Stimulated activated CD8-positive, alpha-beta memory T cell treated with anti-CD3 and anti-CD28 coated beads, Interleukin-12 subunit alpha, Interleukin-12 subunit beta, amount 100 ng/mL, for 1 hour (primary cell): Measurements from ENCODE around the gene ISYNA1.

Source experiments
- DNase-seq: peaks from one replicate; pipeline ENCODE4 v3.0.0-alpha.2; 2020; ENCODE audit warnings: low read depth

Gene ISYNA1

GRCh38 chr19:18467978-18468377 is 30.0 kb upstream of the ISYNA1 start:
- DNase-seq: no peak

DNA sequence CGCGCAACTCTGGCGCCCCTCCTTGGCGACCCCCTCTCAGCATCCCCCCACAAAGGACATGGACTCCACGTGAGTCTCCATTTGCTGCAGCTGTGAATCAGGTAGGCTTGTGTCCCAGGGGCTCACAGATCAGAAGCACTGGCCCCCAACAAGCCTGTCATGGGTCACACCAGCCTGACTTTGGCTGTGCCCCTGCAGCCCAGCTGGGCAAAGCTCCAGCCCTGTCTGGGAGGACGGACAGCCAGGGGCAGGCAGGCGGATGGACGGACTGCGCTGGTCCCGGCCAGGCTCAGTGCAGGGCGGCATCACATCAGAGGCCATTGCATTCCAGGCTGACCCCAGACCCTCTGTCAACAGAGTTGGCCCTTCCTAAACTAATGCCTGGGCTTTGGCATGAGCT is 28.4 kb upstream of the ISYNA1 start:
- no peak for DNase-seq

DNA sequence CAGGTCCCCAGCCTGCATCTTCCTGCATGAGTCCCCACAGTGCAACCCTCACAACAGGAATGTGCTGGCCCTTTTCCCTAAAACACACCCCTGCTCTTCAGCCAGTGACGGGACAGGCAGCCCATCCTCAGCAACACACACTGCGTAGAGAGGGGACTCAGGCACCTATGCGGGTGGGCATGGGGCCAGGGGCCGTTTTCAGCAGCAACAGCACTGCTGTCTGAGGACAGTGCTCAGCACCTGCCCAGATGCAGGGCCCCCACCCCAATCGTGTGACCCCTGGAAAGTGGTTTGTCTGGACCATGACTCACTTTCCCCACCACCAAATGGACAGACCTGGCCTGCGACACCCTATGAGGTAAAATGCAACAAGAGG is 28.0 kb upstream of the ISYNA1 start:
- DNase-seq: no peak

DNA sequence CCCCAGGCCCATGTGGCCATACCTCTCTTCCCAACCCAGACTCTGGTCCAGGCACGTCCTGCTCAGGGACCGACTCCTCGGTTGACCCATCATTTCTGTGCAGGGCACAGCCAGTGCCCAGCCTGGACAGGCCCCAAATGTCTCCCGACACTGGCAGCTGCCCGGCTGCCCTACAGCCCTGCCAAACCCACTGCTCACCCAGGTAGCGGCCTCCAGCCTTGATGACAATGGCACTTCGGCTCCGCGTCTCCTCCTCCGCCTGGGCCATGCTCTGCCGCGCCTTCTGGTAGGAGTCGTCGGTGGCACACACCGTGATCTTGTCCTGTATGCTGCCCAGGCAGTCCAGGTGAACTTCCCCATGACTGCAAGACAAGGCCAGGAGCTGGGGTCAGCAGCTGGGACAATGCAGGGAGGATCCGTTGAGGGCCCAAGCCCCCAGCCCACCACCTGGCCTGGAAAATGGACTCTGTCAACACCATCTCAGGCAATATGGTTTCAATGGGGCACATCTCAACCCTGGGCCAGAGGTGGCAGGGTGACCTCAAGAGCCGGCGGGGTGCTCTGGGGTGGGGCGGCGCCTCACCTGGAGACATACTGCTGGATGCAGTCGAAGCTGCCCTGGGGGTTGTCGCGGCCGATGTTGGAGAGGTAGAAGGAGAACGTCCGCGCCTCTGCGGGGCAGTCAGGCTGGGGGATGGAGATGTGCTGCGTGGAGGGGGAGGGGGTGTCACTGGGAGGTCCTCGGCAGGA is 27.5 kb upstream of the ISYNA1 start:
- no peak for DNase-seq

DNA sequence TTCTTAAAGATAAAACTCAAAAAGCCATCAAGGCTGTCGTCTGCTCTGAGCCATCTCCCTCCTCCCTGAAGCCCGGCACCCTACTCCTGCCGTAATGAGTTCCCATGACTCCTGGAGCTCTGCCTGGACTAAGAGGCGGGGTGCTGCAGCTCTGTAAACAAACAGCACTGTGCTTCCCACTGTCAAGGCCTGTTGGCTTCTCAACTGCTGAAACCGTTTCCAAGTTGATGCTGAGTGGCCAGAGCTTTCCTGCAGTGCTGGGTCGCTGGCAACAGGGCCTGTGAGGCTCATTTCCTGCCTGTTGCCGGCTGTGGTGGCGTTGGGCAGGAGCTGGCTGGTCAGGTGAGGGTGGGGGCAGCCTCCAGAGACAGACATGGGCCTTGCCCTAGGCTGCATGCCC is 26.7 kb upstream of the ISYNA1 start:
- DNase-seq: no peak

- DNase-seq: no peak
Observed at GRCh38 chr19:18461471-18461870, 23.5 kb upstream of the ISYNA1 start.

GRCh38 chr19:18460900-18461299 is 23.0 kb upstream of the ISYNA1 start:
- DNase-seq: no peak

DNA sequence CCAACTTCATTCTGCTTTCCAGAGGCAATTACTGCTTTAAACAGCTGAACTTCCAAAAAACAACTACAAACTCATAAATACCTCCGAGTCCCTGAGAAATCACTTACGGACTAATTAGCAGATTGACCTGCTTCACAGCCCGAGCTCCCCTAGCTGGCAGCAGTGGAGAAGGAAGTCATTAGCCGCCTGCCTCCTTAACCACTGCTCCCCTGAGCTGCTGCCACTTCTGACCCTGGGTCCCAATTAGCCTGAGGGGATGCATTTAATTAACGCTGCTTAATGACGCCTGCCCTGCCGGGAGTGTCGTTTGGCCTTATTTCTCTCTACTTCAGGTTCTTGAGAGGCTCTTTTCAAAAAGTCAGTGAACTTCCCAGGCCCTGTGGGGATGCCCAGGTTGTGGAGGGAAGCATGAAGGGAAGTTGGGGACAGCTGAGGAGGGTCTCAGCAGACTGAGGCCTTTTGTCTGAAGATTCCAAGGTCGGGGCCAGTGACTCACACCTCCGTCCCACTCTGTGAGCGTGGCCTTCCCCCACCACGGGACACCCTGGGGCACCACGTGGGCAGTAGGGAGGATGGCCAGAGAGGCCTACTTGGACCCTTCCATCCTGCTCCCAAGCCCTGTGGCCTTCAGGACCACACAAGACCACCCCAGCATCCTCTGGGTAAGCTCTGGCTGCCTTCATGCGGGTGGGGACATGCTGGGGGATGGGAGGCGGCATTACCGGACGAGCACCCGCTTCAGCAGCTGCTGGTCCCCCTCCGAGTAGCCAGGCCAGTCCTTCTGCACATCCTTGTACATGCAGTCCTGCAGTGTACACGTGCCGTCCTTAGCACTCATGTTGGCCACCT is 19.8 kb upstream of the ISYNA1 start:
- no peak for DNase-seq

GRCh38 chr19:18456974-18457373 is 19.0 kb upstream of the ISYNA1 start:
- DNase-seq: no peak

DNA sequence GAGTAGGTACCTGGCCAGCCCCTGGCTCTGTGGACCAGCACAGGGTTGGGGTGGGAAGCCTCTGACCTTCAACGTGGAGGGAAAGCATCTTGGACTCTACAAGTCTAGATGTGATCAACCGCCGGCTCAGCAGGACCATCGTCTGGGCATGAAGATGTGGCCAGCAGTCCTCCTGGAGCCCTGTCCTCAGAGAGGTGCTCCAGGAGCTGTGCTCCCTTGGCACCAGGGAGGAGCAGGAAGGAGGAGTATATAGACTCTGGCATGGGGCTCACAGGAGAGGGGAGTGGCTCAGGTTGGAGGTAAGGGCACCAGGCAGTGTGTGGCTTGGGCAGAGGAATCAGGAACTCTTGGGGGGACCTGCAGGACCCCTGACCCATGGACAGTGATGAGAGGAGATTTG is 18.3 kb upstream of the ISYNA1 start:
- DNase-seq: no peak

- DNase-seq: no peak
Observed at GRCh38 chr19:18453269-18454024, 15.5 kb upstream of the ISYNA1 start.

DNA sequence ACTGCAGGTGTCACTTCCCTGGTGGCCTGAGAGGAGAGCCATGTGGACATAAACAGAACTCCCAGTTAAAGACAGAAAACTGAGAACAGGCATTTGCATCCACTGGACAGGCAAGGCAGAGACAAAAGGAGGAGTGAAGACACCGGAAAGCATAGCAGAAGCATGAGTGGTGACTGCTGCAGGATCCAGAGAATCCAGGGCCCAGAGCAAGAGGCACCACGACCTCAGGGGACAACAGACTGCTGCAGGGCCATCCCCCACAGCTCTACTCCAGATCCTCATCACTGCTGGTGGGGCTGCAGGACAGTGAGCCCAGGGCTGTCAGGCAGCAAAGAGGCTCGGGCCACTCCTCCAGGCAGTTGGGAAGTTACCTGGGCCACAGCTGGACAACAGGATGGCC is 14.5 kb upstream of the ISYNA1 start:
- no peak for DNase-seq

- DNase-seq: peak; percentile 79
Observed at GRCh38 chr19:18450931-18451836, 13.3 kb upstream of the ISYNA1 start.

- DNase-seq: no peak
Observed at GRCh38 chr19:18450021-18450930, 12.3 kb upstream of the ISYNA1 start.

- DNase-seq: no peak
Observed at GRCh38 chr19:18449552-18449951, 11.6 kb upstream of the ISYNA1 start.

GRCh38 chr19:18446811-18447359 is 9.0 kb upstream of the ISYNA1 start:
- DNase-seq: no peak

DNA sequence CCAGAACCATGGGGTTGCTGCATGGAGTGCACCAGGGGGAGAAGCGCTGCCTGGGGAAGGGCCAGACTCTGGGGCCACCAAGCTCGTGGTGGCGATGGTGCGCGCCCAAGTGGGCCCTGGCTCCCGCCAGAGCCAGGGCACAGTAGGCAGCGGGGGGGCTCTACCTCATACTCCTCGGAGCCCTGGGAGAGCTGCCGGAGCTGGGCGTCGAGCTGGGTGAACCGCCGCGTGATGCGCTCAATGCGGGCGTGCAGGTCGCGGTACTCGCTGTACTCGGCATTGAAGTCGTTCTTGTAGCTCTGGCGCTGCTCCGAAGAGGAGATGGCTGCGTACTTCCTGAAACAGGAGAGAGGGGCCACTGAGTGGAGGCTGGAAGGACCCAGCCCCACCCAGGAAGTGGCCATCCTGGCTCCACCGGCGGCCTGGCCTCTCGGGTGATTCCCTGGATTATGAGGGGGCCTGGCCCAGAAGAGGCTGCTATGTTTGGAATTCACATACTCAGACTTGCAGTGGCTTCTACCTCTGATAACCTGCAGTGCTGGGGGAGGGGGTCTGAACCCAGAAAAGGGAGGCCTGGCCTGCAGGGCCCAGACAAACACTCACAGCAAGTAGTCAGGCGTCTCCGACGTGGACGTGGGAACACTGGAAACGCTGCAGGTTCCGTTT is 8.3 kb upstream of the ISYNA1 start:
- no peak for DNase-seq

DNA sequence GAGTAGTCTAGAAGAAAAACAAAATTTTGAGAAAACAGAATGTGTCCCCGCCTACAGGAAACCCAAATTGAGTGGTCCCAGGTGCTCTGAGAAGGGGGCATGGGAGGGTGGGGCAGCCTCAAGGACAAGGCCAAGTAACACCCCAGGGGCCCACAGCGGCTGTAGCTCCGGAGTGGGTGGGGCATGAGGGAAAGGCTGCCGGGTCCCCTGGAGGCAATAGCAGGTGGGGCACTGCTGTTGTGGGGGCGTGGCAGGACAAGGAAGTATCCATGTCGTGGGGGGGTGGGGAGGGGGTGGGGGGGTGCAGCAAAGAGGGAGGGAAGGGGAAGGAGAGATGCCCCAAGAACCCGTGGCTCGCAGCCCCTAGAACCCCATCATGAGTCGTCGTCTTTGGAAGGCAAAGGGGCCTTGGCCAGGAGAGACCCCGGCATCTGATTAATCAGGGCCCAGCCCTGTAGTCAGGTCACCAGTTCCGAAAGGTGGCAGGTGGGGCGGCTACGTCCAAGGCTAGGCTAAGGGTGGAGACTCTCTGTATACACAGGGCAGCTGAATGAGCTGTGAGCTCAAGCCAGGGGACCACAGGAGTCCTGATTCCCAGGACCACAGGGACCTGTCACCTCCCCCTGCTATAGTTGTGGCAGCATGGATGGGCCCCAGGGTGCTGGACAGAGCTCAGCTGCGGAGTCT is 7.5 kb upstream of the ISYNA1 start:
- no peak for DNase-seq

DNA sequence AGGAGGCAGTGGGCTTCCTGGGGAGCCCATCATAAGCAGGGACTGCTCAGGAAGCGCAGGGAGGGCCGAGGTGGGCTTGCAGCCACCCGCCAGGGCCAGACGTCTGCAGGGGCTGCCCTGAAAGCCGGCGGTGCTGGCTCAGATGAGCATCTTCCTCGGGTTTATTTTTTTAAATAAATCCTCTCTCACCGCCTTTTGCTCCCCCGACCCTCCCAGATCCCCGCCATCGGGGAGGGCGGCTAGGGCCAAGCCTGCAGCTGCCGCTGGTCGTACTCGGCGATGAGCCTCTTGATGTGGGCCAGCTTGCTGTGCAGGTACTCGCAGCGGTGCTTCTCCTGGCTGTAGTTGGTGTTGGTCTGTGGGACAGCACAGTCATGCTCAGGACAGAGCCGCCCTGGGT is 6.6 kb upstream of the ISYNA1 start:
- DNase-seq: no peak
